Prostate gland (tissue), 2 donors: ENCODE data around the gene DAPL1. TPM values are rescaled to one million over a fixed set of nuclear protein-coding genes. Genes with fewer than 3 reads are reported as not detected.

Experiments
- DNase-seq: peaks from one replicate; pipeline ENCODE4 v3.0.0-alpha.2; 2019; ENCODE audit warnings: low spot score
- H3K27ac ChIP-seq, 2 donors: fragments of 200-600 bp; sonication (generic); 2 replicates each; pipeline ENCODE4 v1.5.1; 2017 to 2019
- H3K27me3 ChIP-seq: fragments of 200-600 bp; sonication (generic); replicated peaks from 2 replicates; pipeline ENCODE4 v1.5.1; 2019; ENCODE audit not compliant: insufficient read depth
- H3K36me3 ChIP-seq, 2 donors: fragments of 200-600 bp; sonication (generic); 1 replicate in 1 of 2; 2 replicates in 1 of 2; pipeline versions ENCODE4 v1.5.1 to v1.8.1; 2017 to 2019
- H3K4me1 ChIP-seq: fragments of 200-600 bp; sonication (generic); replicated peaks from 2 replicates; pipeline ENCODE4 v1.5.1; 2019
- H3K4me3 ChIP-seq, 2 donors: fragments of 200-600 bp; sonication (generic); 2 replicates each; pipeline ENCODE4 v1.5.1; 2017 to 2019
- H3K9me3 ChIP-seq: fragments of 200-600 bp; sonication (generic); 2 replicates; pipeline ENCODE4 v1.5.1; 2017
- CTCF ChIP-seq, 4 experiments: fragments of 200-600 bp in 2 of 4; fragments of 450-650 bp in 2 of 4; sonication (generic) in 2 of 4; IDR thresholded peaks; 1 replicate in 3 of 4; 2 replicates in 1 of 4; pipeline ENCODE4 v1.5.1; 2016 to 2019; ENCODE audit warnings: antibody characterized with exemption in 4 of 4, mild to moderate bottlenecking in 2 of 4, moderate library complexity in 2 of 4
- POLR2A ChIP-seq: fragments of 450-650 bp; IDR thresholded peaks from one replicate; pipeline ENCODE4 v1.6.1; 2016; ENCODE audit warnings: antibody characterized with exemption, mild to moderate bottlenecking
- POLR2AphosphoS5 ChIP-seq: sonication (generic); formaldehyde crosslinking; IDR thresholded peaks from one replicate; pipeline ENCODE4 v1.6.1; 2017; ENCODE audit warnings: antibody characterized with exemption
- WGBS: methylation state at CpG from one replicate; pipeline ENCODE4 v1.1.5; 2018; 5-methylcytosine and 5-hydroxymethylcytosine counted together
- intact Hi-C: fragments of 100-400 bp; cut with DNase I; formaldehyde crosslinking; loops from one replicate; pipeline ENCODE4 v1.14.2; 2022
- total RNA-seq, 2 donors: library from RNA; depleted of rRNA; stranded (reverse); fragments of >200 nt; gene quantifications; one replicate each; pipeline ENCODE4 v1.1.0, GENCODE V29; 2016

DAPL1 gene
- total RNA-seq, result 10 to 100 TPM in 1 of 2 donors, not detected in 1; 19.0 TPM

GRCh38 chr2:158795195-158795924 lies at the start of gene DAPL1:
TSS of gene DAPL1 (plus strand) at chr2:158795317. CDS start at chr2:158795373, 56 bp downstream.
- H3K4me1 ChIP-seq, result no peaks in the 10 kb centered on the region
- TF ChIP-seq CTCF (IDR thresholded peaks at IDR 0.05) (no peak), POLR2A (no peak), POLR2AphosphoS5 (no peak)
- DNase-seq, result no peak
- no peaks in the 10 kb centered on the region for H3K9me3 ChIP-seq
- no peaks in the 10 kb centered on the region for H3K36me3 ChIP-seq
- intact Hi-C loops, result no loop called here
- no peak within 1 kb of the TSS for H3K27ac ChIP-seq
- 21% methylated on average over 9 of the region's 10 CpGs for WGBS
- H3K27me3 ChIP-seq, result no peaks in the 10 kb centered on the region
- H3K4me3 ChIP-seq, result no peak within 1 kb of the TSS

- TF ChIP-seq POLR2A (no peak), CTCF (IDR thresholded peaks at IDR 0.05) (no peak), POLR2AphosphoS5 (no peak)
- H3K4me1 ChIP-seq, result no peaks in the 10 kb centered on the region
- H3K9me3 ChIP-seq, result no peaks in the 10 kb centered on the region
- no peak for DNase-seq
- H3K27me3 ChIP-seq, result no peaks in the 10 kb centered on the region
- WGBS, result 39% methylated on average over 7 of the region's 7 CpGs
- intact Hi-C loops, result loop anchor here (5.0 kb wide), 2 partner anchors 564 to 724 kb away; no protein-coding TSS in a partner anchor
- no peaks in the 10 kb centered on the region for H3K36me3 ChIP-seq
- H3K4me3 ChIP-seq, result no peak overlapping the region
- no peak overlapping the region for H3K27ac ChIP-seq
Measured at GRCh38 chr2:158745866-158746382, 49.2 kb upstream of the DAPL1 start.

- 53% methylated on average over 6 of the region's 6 CpGs for WGBS
- Histone ChIP-seq H3K36me3 (no peaks in the 10 kb centered on the region), H3K9me3 (no peaks in the 10 kb centered on the region), H3K4me1 (no peaks in the 10 kb centered on the region), H3K4me3 (no peak overlapping the region), H3K27ac (no peak overlapping the region), H3K27me3 (no peaks in the 10 kb centered on the region)
- intact Hi-C loops, result loop anchor here (5.0 kb wide), 2 partner anchors 564 to 724 kb away; no protein-coding TSS in a partner anchor
- no peak for TF ChIP-seq CTCF (IDR thresholded peaks at IDR 0.05)
- TF ChIP-seq POLR2AphosphoS5, result no peak
- no peak for TF ChIP-seq POLR2A
- no peak for DNase-seq
Measured at GRCh38 chr2:158746488-158746887, 48.6 kb upstream of the DAPL1 start.

GRCh38 chr2:158747281-158747680 lies 47.8 kb upstream of the DAPL1 start:
- H3K9me3 ChIP-seq, result no peaks in the 10 kb centered on the region
- H3K27ac ChIP-seq, result no peak overlapping the region
- intact Hi-C loops, result loop anchor here (5.0 kb wide), 2 partner anchors 565 to 725 kb away; no protein-coding TSS in a partner anchor
- DNase-seq, result no peak
- no peaks in the 10 kb centered on the region for H3K36me3 ChIP-seq
- H3K4me3 ChIP-seq, result no peak overlapping the region
- no peaks in the 10 kb centered on the region for H3K27me3 ChIP-seq
- TF ChIP-seq POLR2A, result no peak
- TF ChIP-seq POLR2AphosphoS5, result no peak
- WGBS, result 65% methylated on average over 2 of the region's 2 CpGs
- no peaks in the 10 kb centered on the region for H3K4me1 ChIP-seq

- no peak for TF ChIP-seq POLR2A
- no peak for TF ChIP-seq POLR2AphosphoS5
- TF ChIP-seq CTCF (IDR thresholded peaks at IDR 0.05), result no peak
- H3K27ac ChIP-seq, result no peak overlapping the region
- H3K4me3 ChIP-seq, result no peak overlapping the region
- H3K9me3 ChIP-seq, result no peaks in the 10 kb centered on the region
- H3K27me3 ChIP-seq, result no peaks in the 10 kb centered on the region
- 87% methylated on average over 2 of the region's 2 CpGs for WGBS
- H3K4me1 ChIP-seq, result no peaks in the 10 kb centered on the region
- intact Hi-C loops, result loop anchor here (5.0 kb wide), 2 partner anchors 567 to 727 kb away; no protein-coding TSS in a partner anchor
- no peaks in the 10 kb centered on the region for H3K36me3 ChIP-seq
- DNase-seq, result no peak
Measured at GRCh38 chr2:158748926-158749590, 46.1 kb upstream of the DAPL1 start.
